ENCODE data around the gene LRCH1.

DNA sequence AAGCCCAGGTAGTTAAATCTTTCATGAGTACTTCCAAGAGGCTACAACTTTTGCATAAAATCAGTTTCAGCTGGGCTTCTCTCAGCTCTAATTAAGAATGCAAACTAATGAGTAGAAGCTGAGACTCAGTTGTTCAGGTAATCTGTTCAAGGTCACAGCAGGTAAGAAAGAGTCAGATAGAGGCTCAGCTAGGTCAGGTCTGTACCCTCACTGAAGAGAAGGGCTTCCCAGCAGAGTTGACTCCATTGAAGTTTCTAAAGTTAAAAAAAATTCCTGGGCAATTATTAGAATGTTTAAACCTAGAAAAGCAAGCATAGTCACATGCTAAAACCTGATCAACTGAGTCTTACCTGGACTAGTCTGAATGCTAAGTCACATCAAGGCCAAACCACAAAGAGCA is 201.8 kb downstream of the LRCH1 start:
- TF ChIP-seq CTCF (IDR thresholded peaks at IDR 0.05) (no peak), POLR2A (IDR thresholded peaks at IDR 0.05) (no peak)
